ENCODE measurements around the gene SAMHD1.
"Not testable (repeated sequence)": the region's sequence is repeated elsewhere in the genome, so short reads cannot be mapped to it uniquely, and the experiment has no call there.

- TF ChIP-seq EZH2phosphoT487 (IDR thresholded peaks at IDR 0.05; ENCODE audit: borderline replicate concordance, low read depth, low read length); CTCF (conservative IDR thresholded peaks at IDR 0.05; ENCODE audit: low read length): not testable (repeated sequence)
Measured at GRCh38 chr20:36933571-36933970, 17.9 kb downstream of the SAMHD1 start.
